HG02884 (cell line): ENCODE measurements around the gene CFAP251.
"Not testable (repeated sequence)": the region's sequence is repeated elsewhere in the genome, so short reads cannot be mapped to it uniquely, and the experiment has no call there.

Source experiments
- ATAC-seq: cut with Tn5 transposase; IDR thresholded peaks from one replicate; pipeline ENCODE4 v1.9.1; 2021; ENCODE audit warnings: mild to moderate bottlenecking, moderate library complexity; ENCODE audit not compliant: unreplicated experiment

CFAP251 gene

DNA sequence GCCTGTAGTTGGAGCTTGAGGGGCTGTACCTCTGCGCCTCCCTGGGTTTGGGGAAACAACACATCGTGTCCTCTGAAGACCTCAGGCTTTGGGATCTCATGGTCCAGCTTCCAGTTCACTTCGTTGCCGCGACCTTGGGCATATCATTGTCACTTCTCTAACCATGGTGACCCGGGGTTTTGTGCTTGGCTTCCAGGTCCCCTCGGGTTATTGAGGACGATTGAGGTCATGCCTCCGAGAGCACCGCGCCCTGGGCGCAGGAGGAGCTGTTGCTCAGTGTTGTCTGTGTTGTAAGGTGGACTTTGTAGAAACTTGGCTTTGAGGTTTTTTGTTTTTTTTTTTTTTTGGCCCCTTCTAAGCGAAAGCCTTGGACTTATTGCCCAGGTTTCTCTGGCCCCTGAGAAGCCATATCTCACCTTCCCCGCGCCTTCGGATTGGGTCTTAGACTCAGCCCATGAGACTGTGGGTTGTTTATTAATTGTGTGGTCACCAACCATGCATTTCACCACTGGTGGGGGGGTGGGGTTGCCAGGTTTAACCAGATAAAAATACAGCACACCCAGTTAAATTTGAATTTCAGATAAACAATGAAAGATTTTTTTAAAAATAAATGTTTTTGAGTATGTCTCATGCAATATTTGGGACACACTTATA lies 105.9 kb downstream of the CFAP251 start:
- no peak for ATAC-seq

GRCh38 chr12:122026706-122027333 lies 108.4 kb downstream of the CFAP251 start:
- ATAC-seq, result no peak

- no peak for ATAC-seq
These were observed 109.9 kb downstream of the CFAP251 start for GRCh38 chr12:122028165-122028904.

DNA sequence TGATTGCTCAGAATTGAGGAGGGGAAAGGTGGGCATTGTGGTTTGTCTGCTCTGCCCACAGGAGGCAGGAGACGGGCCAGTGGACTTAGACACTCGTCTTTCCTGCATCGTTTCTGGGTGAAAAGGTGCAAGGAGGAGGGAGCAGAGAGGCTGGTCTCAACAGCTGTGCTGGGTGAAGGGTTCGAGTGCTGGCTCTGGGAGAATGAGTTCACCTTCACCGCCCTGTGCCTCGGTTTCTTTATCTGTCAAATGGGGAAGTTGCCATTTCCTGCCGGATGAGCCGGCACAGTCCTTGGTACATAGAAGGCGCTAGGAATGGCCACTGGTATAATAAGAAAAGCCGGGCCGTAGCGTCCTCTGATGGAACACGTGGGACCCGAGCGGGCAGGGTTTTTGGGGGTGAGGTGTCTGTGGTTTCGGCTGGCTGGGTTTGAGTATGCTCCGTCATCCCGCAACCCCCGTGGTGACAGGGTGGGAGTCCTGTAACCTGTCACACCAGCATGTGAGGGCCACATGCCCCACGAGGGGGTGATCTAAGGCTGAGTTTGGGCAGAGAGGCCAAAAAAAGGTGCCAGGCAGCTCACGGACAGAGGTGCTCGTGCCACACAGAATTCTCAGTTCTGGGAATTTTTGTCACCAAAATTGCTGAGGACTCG lies 110.6 kb downstream of the CFAP251 start:
- ATAC-seq, result no peak

- ATAC-seq, result no peak
These were observed 111.4 kb downstream of the CFAP251 start for GRCh38 chr12:122029620-122030423.

GRCh38 chr12:122030424-122031035 lies 112.1 kb downstream of the CFAP251 start:
- no peak for ATAC-seq

DNA sequence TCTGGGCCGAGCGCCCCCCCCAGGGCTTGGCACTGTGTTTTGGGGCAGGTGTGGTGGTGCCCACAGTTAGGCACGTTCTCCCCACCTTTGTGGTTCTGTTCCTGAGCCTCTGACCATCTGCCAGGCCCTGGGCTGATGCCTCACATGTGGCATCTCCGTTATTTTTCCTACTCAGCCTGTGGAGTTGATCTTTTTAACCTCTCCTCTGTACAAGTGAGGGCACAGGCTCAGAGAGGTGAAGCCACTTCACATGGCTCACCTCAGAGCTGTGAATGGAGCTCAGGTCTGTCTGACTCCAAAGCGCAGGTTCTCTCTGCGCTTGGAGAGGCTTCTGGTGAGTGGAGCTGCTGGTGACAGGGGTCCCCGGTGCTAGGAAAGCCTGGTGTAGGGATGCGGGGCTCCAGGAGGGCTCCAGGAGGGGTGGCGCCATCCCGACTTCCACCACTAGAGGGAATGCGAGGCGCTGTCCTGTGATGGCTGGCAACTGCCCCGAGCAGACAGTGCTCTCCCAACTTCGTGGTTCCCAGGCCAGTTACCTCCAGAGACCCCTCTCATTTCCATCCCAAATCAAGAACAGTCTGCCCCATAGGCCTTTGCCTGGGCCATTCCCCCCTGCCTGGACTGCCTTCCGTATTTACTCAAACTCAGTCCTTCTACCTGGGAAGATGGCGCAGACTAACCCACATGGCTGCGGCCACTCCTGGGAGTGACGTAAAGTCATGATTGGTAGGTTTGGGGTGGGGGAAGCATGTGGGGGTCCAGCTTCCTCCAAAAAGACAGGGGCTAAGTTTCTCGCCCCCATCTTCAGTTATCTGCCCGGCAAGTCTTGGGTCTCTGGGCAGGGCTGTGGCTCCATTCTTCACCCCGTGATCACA lies 113.2 kb downstream of the CFAP251 start:
- no peak for ATAC-seq

GRCh38 chr12:122032580-122032979 lies 114.2 kb downstream of the CFAP251 start:
- no peak for ATAC-seq

GRCh38 chr12:122035292-122035691 lies 116.9 kb downstream of the CFAP251 start:
- ATAC-seq, result no peak

DNA sequence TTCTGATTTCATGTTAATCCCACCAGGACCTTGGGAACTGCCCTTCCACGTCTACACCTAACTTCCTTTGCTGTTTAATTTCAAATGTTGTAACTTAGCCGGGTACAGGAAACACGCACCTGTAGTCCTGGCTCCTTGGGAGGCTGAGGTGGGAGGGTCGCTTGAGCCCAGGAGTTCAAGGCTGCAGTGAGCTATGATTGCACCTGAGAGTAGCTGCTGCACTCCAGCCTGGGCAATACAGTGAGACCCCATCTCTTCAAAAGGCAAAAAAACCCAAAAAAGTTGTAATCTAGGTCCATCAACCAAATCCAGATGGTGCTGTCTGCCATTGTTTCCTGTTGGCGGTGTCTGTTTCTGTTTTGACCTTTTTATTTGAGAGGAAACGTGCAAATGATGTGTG lies 117.8 kb downstream of the CFAP251 start:
- ATAC-seq, result no peak

- no peak for ATAC-seq
These were observed 122.4 kb downstream of the CFAP251 start for GRCh38 chr12:122040579-122041386.

DNA sequence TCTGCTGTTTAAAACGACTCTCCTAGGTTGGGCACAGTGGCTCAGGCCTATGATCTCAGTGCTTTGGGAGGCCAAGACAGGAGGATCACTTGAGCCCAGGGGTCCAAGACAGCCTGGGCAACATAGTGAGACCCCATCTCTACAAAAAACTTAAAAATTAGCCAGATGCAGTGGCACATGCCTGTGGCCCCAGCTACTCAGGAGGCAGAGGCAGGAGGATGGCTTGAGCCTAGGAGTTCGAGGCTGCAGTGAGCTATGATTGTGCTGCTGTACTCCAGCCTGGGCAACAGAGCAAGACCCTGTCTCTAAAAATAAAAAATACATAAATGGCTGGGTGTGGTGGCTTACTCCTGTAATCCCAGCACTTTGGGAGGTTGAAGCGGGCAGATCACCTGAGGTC lies 123.1 kb downstream of the CFAP251 start:
- ATAC-seq, result not testable (repeated sequence)

DNA sequence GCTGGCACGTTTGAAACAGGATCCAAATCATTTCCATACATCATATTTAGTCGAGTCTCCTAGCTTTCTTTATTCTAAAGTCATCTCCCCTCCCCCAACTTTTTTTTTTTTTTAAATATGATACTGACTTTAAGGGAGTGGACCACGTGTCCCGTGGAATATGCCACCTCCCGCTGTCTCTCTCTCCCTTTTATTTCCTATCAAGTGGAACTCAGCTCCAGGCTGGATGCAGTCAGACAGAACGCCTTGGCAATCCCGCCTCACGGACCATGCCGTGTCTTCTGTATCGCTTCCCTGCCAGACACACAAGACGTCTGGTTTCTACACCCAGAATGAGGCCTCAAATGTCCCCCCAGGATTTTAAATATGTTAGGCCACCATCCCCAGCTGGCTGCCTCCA lies 124.5 kb downstream of the CFAP251 start:
- ATAC-seq, result no peak

DNA sequence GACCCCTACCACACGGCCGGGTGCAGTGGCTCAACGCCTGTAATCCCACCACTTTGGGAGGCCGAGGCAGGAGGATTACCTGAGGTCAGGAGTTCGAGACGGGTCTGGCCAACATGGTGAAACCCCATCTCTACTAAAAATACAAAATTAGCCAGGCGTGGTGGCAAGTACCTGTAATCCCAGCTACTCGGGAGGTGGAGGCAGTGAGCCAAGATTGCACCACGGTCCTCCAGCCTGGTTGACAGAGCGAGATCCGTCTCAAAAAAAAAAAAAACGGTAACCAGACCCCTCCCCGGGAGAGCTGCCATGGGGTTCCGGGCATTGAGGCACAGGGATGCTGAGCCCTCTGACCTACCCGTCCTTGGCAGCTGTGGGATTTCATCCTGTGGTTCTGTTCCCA lies 125.1 kb downstream of the CFAP251 start:
- no peak for ATAC-seq

DNA sequence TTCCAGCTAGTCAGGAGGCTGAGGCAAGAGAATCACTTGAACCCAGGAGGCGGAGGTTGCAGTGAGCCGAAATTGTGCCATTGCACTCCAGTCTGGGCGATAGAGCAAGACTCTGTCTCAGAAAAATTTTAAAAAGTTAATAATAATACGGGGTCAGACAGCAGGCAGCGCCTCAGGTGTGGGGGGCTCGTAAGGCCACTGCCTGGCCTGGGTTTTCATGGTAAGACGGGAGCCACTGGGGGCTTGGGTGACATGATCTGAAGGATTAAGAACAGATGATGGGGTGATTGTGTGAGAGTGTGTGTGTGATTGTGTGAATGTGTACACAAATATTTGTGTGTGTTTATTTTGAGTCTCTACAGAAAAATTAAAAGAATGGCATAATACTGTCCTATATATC lies 126.9 kb downstream of the CFAP251 start:
- no peak for ATAC-seq

GRCh38 chr12:122046145-122046544 lies 127.8 kb downstream of the CFAP251 start:
- ATAC-seq, result no peak

DNA sequence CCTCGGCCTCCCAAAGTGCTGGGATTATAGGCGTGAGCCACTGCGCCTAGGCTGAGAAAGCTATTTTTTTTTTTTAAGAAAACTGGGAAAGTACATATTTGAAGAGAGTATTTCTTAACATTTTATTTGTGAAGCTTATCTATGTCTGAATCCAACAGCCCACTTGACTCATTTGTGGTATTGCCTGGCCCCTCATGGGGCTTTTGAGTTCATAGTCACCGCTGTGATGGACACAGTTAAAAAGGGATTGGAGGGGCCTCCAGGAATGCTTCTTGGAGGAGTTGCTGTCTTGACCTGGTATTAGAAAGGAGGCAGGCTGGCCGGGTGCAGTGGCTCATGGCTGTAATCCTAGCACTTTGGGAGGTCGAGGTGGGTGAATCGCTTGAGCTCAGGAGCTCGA lies 129.8 kb downstream of the CFAP251 start:
- no peak for ATAC-seq

- no peak for ATAC-seq
These were observed 131.4 kb downstream of the CFAP251 start for GRCh38 chr12:122049827-122050226.

DNA sequence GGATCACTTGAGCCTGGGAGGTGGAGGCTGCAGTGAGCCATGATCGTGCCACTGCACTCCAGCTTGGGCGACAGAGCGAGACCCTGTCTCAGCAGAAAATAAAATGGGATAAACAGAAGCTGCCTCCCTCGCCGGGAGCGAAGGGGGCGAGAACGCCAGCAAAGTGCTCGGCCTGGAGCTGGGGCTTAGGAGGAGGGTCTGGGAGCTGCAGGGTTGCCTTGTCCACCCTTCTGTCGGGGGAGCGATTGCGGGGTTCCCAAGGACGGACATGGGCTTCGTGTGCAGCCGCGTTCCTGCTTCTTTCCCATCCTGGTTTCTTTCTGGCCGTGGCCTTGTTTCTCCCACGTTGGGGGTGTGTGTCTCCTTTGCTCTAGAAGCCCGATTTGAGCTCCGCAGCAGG lies 132.3 kb downstream of the CFAP251 start:
- ATAC-seq, result no peak
